ENCODE data around the gene ADAM12.

GRCh38 chr10:126130271-126130710, 258.0 kb downstream of the ADAM12 start:
- TF ChIP-seq, protein P1, sequence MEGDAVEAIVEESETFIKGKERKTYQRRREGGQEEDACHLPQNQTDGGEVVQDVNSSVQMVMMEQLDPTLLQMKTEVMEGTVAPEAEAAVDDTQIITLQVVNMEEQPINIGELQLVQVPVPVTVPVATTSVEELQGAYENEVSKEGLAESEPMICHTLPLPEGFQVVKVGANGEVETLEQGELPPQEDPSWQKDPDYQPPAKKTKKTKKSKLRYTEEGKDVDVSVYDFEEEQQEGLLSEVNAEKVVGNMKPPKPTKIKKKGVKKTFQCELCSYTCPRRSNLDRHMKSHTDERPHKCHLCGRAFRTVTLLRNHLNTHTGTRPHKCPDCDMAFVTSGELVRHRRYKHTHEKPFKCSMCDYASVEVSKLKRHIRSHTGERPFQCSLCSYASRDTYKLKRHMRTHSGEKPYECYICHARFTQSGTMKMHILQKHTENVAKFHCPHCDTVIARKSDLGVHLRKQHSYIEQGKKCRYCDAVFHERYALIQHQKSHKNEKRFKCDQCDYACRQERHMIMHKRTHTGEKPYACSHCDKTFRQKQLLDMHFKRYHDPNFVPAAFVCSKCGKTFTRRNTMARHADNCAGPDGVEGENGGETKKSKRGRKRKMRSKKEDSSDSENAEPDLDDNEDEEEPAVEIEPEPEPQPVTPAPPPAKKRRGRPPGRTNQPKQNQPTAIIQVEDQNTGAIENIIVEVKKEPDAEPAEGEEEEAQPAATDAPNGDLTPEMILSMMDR (IDR thresholded peaks at IDR 0.05; ENCODE audit: low read length): no peak
- TF ChIP-seq EZH2 (optimal IDR thresholded peaks at IDR 0.05; ENCODE audit: low read depth, low read length): no peak
- no peak for TF ChIP-seq EZH2phosphoT487 (IDR thresholded peaks at IDR 0.05; ENCODE audit: low read length)
